A549 (cell line): Measurements from ENCODE around the gene ZNF143. TPM values are rescaled to one million over a fixed set of nuclear protein-coding genes. Genes with fewer than 3 reads are reported as not detected.

Experiments
- ATAC-seq, 2 experiments: fragments of 200-7000 bp in 1 of 2; fragments of >200 bp in 1 of 2; cut with Nextera tagmentation in 1 of 2; cut with Tn5 transposase in 1 of 2; 3 replicates each; pipeline versions ENCODE4 v1.8.0 to v1.9.1; 2018 to 2020; ENCODE audit warnings: mild to moderate bottlenecking in 1 of 2, moderate library complexity in 1 of 2
- CTCF ChIA-PET: fragments of 300-600 bp; sonication (Branson Sonifier 250); formaldehyde crosslinking; extraction: SDS; loops from one replicate; lab custom pipeline; 2021; ENCODE audit warnings: antibody characterized with exemption, inconsistent platforms; lab: Yijun Ruan, JAX
- POLR2A ChIA-PET: fragments of 350-600 bp; formaldehyde crosslinking; extraction: SDS; loops from one replicate; lab custom pipeline; 2021; ENCODE audit warnings: antibody characterized with exemption, inconsistent platforms; lab: Yijun Ruan, JAX
- DNase-seq, 2 experiments: peaks; one replicate each; pipeline versions ENCODE4 v3.0.0 to v3.0.0-alpha.2; 2011 to 2016; ENCODE audit warnings: low read depth in 1 of 2, low spot score in 1 of 2
- FAIRE-seq: peaks from 2 replicates; lab custom pipeline; 2011; peaks lifted over from hg19 to GRCh38; lab: Jason Lieb, UNC
- H3K27ac ChIP-seq, 2 experiments: fragments of >200 bp; sonication (Bioruptor Twin); formaldehyde crosslinking; 3 replicates each; pipeline ENCODE4 v1.5.1; 2016 to 2017
- H3K4me1 ChIP-seq: fragments of >200 bp; sonication (Bioruptor Twin); formaldehyde crosslinking; 3 replicates; pipeline ENCODE4 v1.6.1; 2016
- H3K4me2 ChIP-seq: fragments of >200 bp; sonication (Bioruptor Twin); formaldehyde crosslinking; 3 replicates; pipeline ENCODE4 v1.6.1; 2016
- H3K4me3 ChIP-seq: fragments of >200 bp; sonication (Bioruptor Twin); formaldehyde crosslinking; 3 replicates; pipeline ENCODE4 v1.5.1; 2016
- H3K9me3 ChIP-seq: fragments of >200 bp; sonication (Bioruptor Twin); formaldehyde crosslinking; 3 replicates; pipeline ENCODE4 v1.6.1; 2016
- BHLHE40 ChIP-seq: IDR thresholded peaks from 2 replicates; pipeline ENCODE4 v1.6.1; 2012; ENCODE audit warnings: low read depth, low read length, inconsistent platforms
- CBX2 ChIP-seq: fragments of 200-600 bp; sonication (generic); IDR thresholded peaks from 2 replicates; pipeline ENCODE4 v1.6.1; 2016; ENCODE audit warnings: low read depth, mild to moderate bottlenecking, borderline replicate concordance
- CHD2 ChIP-seq: fragments of 150-350 bp; IDR thresholded peaks from 2 replicates; pipeline ENCODE4 v1.6.1; 2014; ENCODE audit warnings: low read length; ENCODE audit not compliant: partially characterized antibody
- CHD4 ChIP-seq: fragments of 200-600 bp; sonication (generic); IDR thresholded peaks from 2 replicates; pipeline ENCODE4 v1.6.1; 2016; ENCODE audit warnings: antibody characterized with exemption, mild to moderate bottlenecking, borderline replicate concordance
- EHF ChIP-seq: fragments of 250-450 bp; sonication (Bioruptor Pico); IDR thresholded peaks from 2 replicates; pipeline ENCODE4 v1.5.0; 2020; ENCODE audit warnings: mild to moderate bottlenecking
- EHMT2 ChIP-seq: fragments of 200-600 bp; sonication (generic); IDR thresholded peaks from 2 replicates; pipeline ENCODE4 v1.6.1; 2016; ENCODE audit warnings: antibody characterized with exemption, low read depth, mild to moderate bottlenecking, moderate library complexity
- ELK1 ChIP-seq: fragments of 150-350 bp; IDR thresholded peaks from 2 replicates; pipeline ENCODE4 v1.6.1; 2014; ENCODE audit warnings: low read depth, mild to moderate bottlenecking, low read length
- EP300 ChIP-seq, 2 experiments: fragments of >200 bp; sonication (Bioruptor Twin); formaldehyde crosslinking; IDR thresholded peaks; 2 replicates in 1 of 2; 3 replicates in 1 of 2; pipeline ENCODE4 v1.6.1; 2016 to 2017
- ESRRA ChIP-seq: fragments of 150-350 bp; IDR thresholded peaks from 2 replicates; pipeline ENCODE4 v1.6.1; 2014; ENCODE audit warnings: mild to moderate bottlenecking, low read length, borderline replicate concordance
- FOSL2 ChIP-seq, 2 experiments: fragments of 450-650 bp in 1 of 2; fragments of >200 bp in 1 of 2; sonication (Bioruptor Twin) in 1 of 2; formaldehyde crosslinking; IDR thresholded peaks; 2 replicates each; pipeline versions ENCODE4 v1.5.0 to v1.6.1; 2016 to 2020; ENCODE audit warnings: mild to moderate bottlenecking in 1 of 2, moderate library complexity in 1 of 2
- JUN ChIP-seq, 2 experiments: fragments of >200 bp; sonication (Bioruptor Twin); formaldehyde crosslinking; IDR thresholded peaks; 2 replicates in 1 of 2; 3 replicates in 1 of 2; pipeline ENCODE4 v1.6.1; 2016 to 2017
- KDM1A ChIP-seq: fragments of 200-600 bp; sonication (generic); IDR thresholded peaks from 2 replicates; pipeline ENCODE4 v1.6.1; 2016; ENCODE audit warnings: low read depth, mild to moderate bottlenecking
- MAFK ChIP-seq: fragments of 450-650 bp; IDR thresholded peaks from 2 replicates; pipeline ENCODE4 v1.6.1; 2014; ENCODE audit not compliant: partially characterized antibody
- MAX ChIP-seq: IDR thresholded peaks from 2 replicates; pipeline ENCODE4 v1.6.1; 2012
- NFE2L2 ChIP-seq: fragments of 150-350 bp; conservative IDR thresholded peaks from 2 replicates; pipeline ENCODE4 v1.6.1; 2014; ENCODE audit warnings: low read length
- REST ChIP-seq: fragments of 200-600 bp; sonication (generic); IDR thresholded peaks from 2 replicates; pipeline ENCODE4 v1.6.1; 2016; ENCODE audit warnings: antibody characterized with exemption, mild to moderate bottlenecking, moderate library complexity
- RNF2 ChIP-seq: fragments of 200-600 bp; sonication (generic); IDR thresholded peaks from 2 replicates; pipeline ENCODE4 v1.6.1; 2016; ENCODE audit warnings: low read depth, mild to moderate bottlenecking, antibody characterized with exemption, moderate library complexity, borderline replicate concordance
- ZNF302 ChIP-seq: fragments of 250-450 bp; sonication (Bioruptor Pico); IDR thresholded peaks from 2 replicates; pipeline ENCODE4 v1.9.0; 2021; ENCODE audit warnings: inconsistent platforms, mild to moderate bottlenecking, moderate library complexity
- WGBS: methylation state at CpG from one replicate; pipeline ENCODE4 v1.1.6; 2017; ENCODE audit errors: missing lambda C conversion rate; 5-methylcytosine and 5-hydroxymethylcytosine counted together
- polyA plus RNA-seq, 4 experiments: library from polyadenylated mRNA; depleted of rRNA in 3 of 4; stranded (reverse); fragments of >200 nt; fragmentation: RNase III in 1 of 4; extraction: RNeasy Plus Mini Kit Qiagen cat#74134 plus additional on column Dnase treatment in 1 of 4; gene quantifications; 2 replicates in 3 of 4; 3 replicates in 1 of 4; pipeline ENCODE4 v1.2.3, GENCODE V29; 2011 to 2017

Gene ZNF143
- polyA plus RNA-seq, 2 of the 4 experiments (the other 2 are of a cell fraction) = 14.4 to 38.4 TPM

GRCh38 chr11:9462172-9462799, 1.5 kb downstream of the ZNF143 start:
- peak overlapping the region; percentile 93 to 99 for H3K27ac ChIP-seq
- CTCF ChIA-PET = no interaction called here
- ATAC-seq (no peak), DNase-seq (no peak), FAIRE-seq (no peak)
- TF ChIP-seq CBX2 (no peak), EP300 (IDR thresholded peaks at IDR 0.05) (no peak), MAX (no peak), KDM1A (no peak), REST (no peak), CHD2 (no peak), NFE2L2 (no peak), BHLHE40 (no peak), EHF (no peak), CHD4 (no peak), EHMT2 (no peak), RNF2 (no peak)
- POLR2A ChIA-PET = interaction anchor here (0.8 to 4.0 kb wide), 4 partner anchors 13 to 152 kb away, joined by 4 to 46 read pairs (median 12); partner anchors contain the start of gene WEE1
- peak overlapping the region; percentile 83 for H3K4me3 ChIP-seq
- peak overlapping the region; percentile 88 for H3K4me2 ChIP-seq
- peaks cover 20% of the 10 kb centered on the region for H3K4me1 ChIP-seq
- WGBS = 90% methylated on average over 16 of the region's 16 CpGs
- H3K9me3 ChIP-seq = no peaks in the 10 kb centered on the region

GRCh38 chr11:9462806-9463537, 2.2 kb downstream of the ZNF143 start:
- H3K9me3 ChIP-seq = no peaks in the 10 kb centered on the region
- 76% methylated on average over 8 of the region's 8 CpGs for WGBS
- TF ChIP-seq MAFK = peak; percentile 97
- no peak for TF ChIP-seq ZNF302
- TF ChIP-seq NFE2L2 = peak; percentile 83
- TF ChIP-seq ESRRA = no peak
- no peak for TF ChIP-seq FOSL2 (IDR thresholded peaks at IDR 0.05)
- peak; percentile 56 for TF ChIP-seq FOSL2 (CRISPR knock-in tag; IDR thresholded peaks at IDR 0.05)
- no peak for TF ChIP-seq EHMT2
- POLR2A ChIA-PET = interaction anchor here (4.0 kb wide), 1 partner anchor 110 kb away, joined by 46 read pairs; the partner anchor contains the start of gene WEE1
- no peak overlapping the region for H3K4me3 ChIP-seq
- FAIRE-seq (no peak), DNase-seq (peak in 1 of 2 experiments; percentile 20), ATAC-seq (no peak)
- peak overlapping the region; percentile 93 to 99 for H3K27ac ChIP-seq
- H3K4me2 ChIP-seq = peak overlapping the region; percentile 88
- CTCF ChIA-PET = no interaction called here
- H3K4me1 ChIP-seq = peaks cover 20% of the 10 kb centered on the region

- FAIRE-seq = no peak
- H3K4me1 ChIP-seq = no peaks in the 10 kb centered on the region
- TF ChIP-seq ELK1 = no peak
- no peak for TF ChIP-seq JUN (IDR thresholded peaks at IDR 0.05)
- TF ChIP-seq EHF = no peak
- TF ChIP-seq MAFK = peak; percentile 80
- H3K27ac ChIP-seq = no peak overlapping the region
- DNase-seq = no peak
- H3K4me3 ChIP-seq = no peak overlapping the region
- 93% methylated on average over 4 of the region's 4 CpGs for WGBS
- ChIA-PET POLR2A (no interaction called here), CTCF (interaction anchor here (0.6 kb wide), 1 partner anchor 304 kb away, joined by 3 read pairs; no protein-coding TSS in a partner anchor)
- no peak for ATAC-seq
- H3K9me3 ChIP-seq = no peaks in the 10 kb centered on the region
- no peak overlapping the region for H3K4me2 ChIP-seq
Observed at GRCh38 chr11:9470765-9471164, 10.0 kb downstream of the ZNF143 start.
